Astrocyte of the cerebellum (primary cell): ENCODE measurements around the gene MCHR2.
"Not testable (repeated sequence)": the region's sequence is repeated elsewhere in the genome, so short reads cannot be mapped to it uniquely, and the experiment has no call there.

Experiments used
- DNase-seq: peaks from one replicate; pipeline ENCODE4 v3.0.0-alpha.2; 2011; ENCODE audit warnings: low read depth
- H3K4me3 ChIP-seq: 2 replicates; pipeline ENCODE4 v1.5.1; 2011; ENCODE audit warnings: mild to moderate bottlenecking, low read depth, low read length, moderate library complexity
- CTCF ChIP-seq: IDR thresholded peaks from 2 replicates; pipeline ENCODE4 v1.5.1; 2012; ENCODE audit warnings: low read length, low read depth, moderate library complexity, mild to moderate bottlenecking; ENCODE audit errors: missing control alignments
- in situ Hi-C: cut with HindIII; loops from 2 replicates; pipeline ENCODE4 v1.10.0; 2017; ENCODE audit warnings: low sequenced_read_pairs

MCHR2 gene

GRCh38 chr6:99993533-99994251 lies at the start of gene MCHR2:
TSS of gene MCHR2 (minus strand) at chr6:99994223. CDS start at chr6:99956147, 38,076 bp downstream.
- TF ChIP-seq CTCF = no peak
- peak within 1 kb of the TSS; percentile 37 for H3K4me3 ChIP-seq
- no peak for DNase-seq
- in situ Hi-C loops = no loop called here

- H3K4me3 ChIP-seq, DNase-seq, in situ Hi-C loops: not testable (repeated sequence)
These were observed 44.5 kb upstream of the MCHR2 start for GRCh38 chr6:100038546-100038945.

GRCh38 chr6:100035873-100036653 lies 42.0 kb upstream of the MCHR2 start:
- no peak for DNase-seq

GRCh38 chr6:100023798-100024197 lies 29.8 kb upstream of the MCHR2 start:
- in situ Hi-C loops = no loop called here
- no peak overlapping the region for H3K4me3 ChIP-seq
- no peak for TF ChIP-seq CTCF
- no peak for DNase-seq

More at GRCh38 chr6:100035873-100036653, 42.0 kb upstream of the MCHR2 start:
- H3K4me3 ChIP-seq = no peak overlapping the region
- TF ChIP-seq CTCF = no peak
- in situ Hi-C loops = no loop called here

GRCh38 chr6:100022847-100023246 lies 28.8 kb upstream of the MCHR2 start:
- no peak for TF ChIP-seq CTCF
- in situ Hi-C loops = no loop called here
- H3K4me3 ChIP-seq = no peak overlapping the region
- no peak for DNase-seq

GRCh38 chr6:100008857-100009256 lies 14.8 kb upstream of the MCHR2 start:
- DNase-seq = no peak
- TF ChIP-seq CTCF = no peak
- in situ Hi-C loops = no loop called here
- no peak overlapping the region for H3K4me3 ChIP-seq

GRCh38 chr6:100001915-100002388 lies 7.9 kb upstream of the MCHR2 start:
- peak; percentile 27 for DNase-seq
- in situ Hi-C loops = no loop called here
- peak; percentile 96 for TF ChIP-seq CTCF
- H3K4me3 ChIP-seq = no peak overlapping the region
